ENCODE measurements around the gene DAB2IP.

DNA sequence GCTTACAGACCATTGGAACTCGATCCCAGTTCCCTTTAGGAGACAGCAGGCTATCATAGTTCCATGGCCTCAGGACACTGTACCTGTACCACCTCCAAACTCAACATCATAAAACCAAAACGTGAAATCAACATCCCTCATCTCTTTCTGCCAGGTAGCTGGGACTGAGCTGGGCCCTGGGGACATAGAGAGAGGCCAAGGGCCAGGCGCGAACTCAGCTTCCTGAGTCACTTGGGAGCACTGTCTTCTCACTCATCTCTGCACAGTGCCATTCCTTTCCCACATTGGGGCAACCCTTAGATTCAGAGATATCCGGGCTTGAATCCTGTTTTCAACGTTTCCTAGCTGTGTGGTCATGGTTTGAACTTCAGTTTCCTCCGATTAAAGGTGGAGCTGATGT lies 12.2 kb downstream of the DAB2IP start:
- TF ChIP-seq CTCF (conservative IDR thresholded peaks at IDR 0.05; ENCODE audit: low read depth, low read length) (no peak), FOS (IDR thresholded peaks at IDR 0.05; ENCODE audit: low read depth, low read length) (no peak), POLR2A (IDR thresholded peaks at IDR 0.05; ENCODE audit: low read depth, low read length) (no peak), RCOR1 (IDR thresholded peaks at IDR 0.05; ENCODE audit: insufficient replicate concordance, low read length) (no peak), RFX5 (IDR thresholded peaks at IDR 0.05; ENCODE audit: low read depth, low read length) (no peak), USF2 (IDR thresholded peaks at IDR 0.05; ENCODE audit: low read depth, low read length) (no peak)
